HepG2 (cell line): ENCODE measurements around the gene RILP. TPM values are rescaled to one million over a fixed set of nuclear protein-coding genes. Genes with fewer than 3 reads are reported as not detected.

Experiments
- CREBL2 ChIP-seq: sonication (generic); formaldehyde crosslinking; IDR thresholded peaks from 2 replicates; pipeline ENCODE4 v1.8.1; 2023; ENCODE audit warnings: missing genetic modification reagents, mild to moderate bottlenecking, borderline replicate concordance
- DR1 ChIP-seq: sonication (generic); formaldehyde crosslinking; IDR thresholded peaks from 2 replicates; pipeline ENCODE4 v1.8.0; 2021; ENCODE audit warnings: mild to moderate bottlenecking, missing genetic modification reagents, inconsistent platforms
- HIVEP1 ChIP-seq: sonication (generic); formaldehyde crosslinking; IDR thresholded peaks from 2 replicates; pipeline ENCODE4 v1.4.0; 2020; ENCODE audit warnings: mild to moderate bottlenecking, missing genetic modification reagents
- JUNB ChIP-seq: sonication (generic); formaldehyde crosslinking; IDR thresholded peaks from 2 replicates; pipeline ENCODE4 v1.8.0; 2022; ENCODE audit warnings: missing genetic modification reagents, mild to moderate bottlenecking, borderline replicate concordance
- KDM2A ChIP-seq: sonication (generic); formaldehyde crosslinking; IDR thresholded peaks from 2 replicates; pipeline ENCODE4 v1.4.0; 2020; ENCODE audit warnings: low read depth, missing genetic modification reagents, borderline replicate concordance
- MATR3 ChIP-seq: sonication (generic); formaldehyde crosslinking; IDR thresholded peaks from 2 replicates; pipeline ENCODE4 v1.4.0; 2020; ENCODE audit warnings: missing genetic modification reagents
- MEF2D ChIP-seq: sonication (generic); formaldehyde crosslinking; IDR thresholded peaks from 2 replicates; pipeline ENCODE4 v1.5.1; 2020; ENCODE audit warnings: mild to moderate bottlenecking, missing genetic modification reagents
- NFYB ChIP-seq: sonication (generic); formaldehyde crosslinking; IDR thresholded peaks from 2 replicates; pipeline ENCODE4 v1.4.0; 2020; ENCODE audit warnings: missing genetic modification reagents
- PHF21A ChIP-seq: sonication (generic); formaldehyde crosslinking; IDR thresholded peaks from 2 replicates; pipeline ENCODE4 v1.5.0; 2020; ENCODE audit warnings: mild to moderate bottlenecking, missing genetic modification reagents
- POLR2A ChIP-seq, 2 experiments: IDR thresholded peaks; 2 replicates each; pipeline ENCODE4 v1.6.1; 2011; ENCODE audit warnings: low read depth in 2 of 2, low read length in 2 of 2, mild to moderate bottlenecking in 1 of 2, moderate library complexity in 1 of 2; ENCODE audit not compliant: insufficient read depth in 1 of 2
- POLR2G ChIP-seq: fragments of 200-400 bp; formaldehyde crosslinking; IDR thresholded peaks from 2 replicates; pipeline ENCODE4 v1.6.1; 2018; ENCODE audit warnings: mild to moderate bottlenecking, low read depth, low read length, moderate library complexity
- ZBTB40 ChIP-seq, 2 experiments: fragments of 450-650 bp in 1 of 2; sonication (generic) in 1 of 2; formaldehyde crosslinking in 1 of 2; IDR thresholded peaks; 2 replicates each; pipeline versions ENCODE4 v1.6.1 to v1.8.0; 2016 to 2022; ENCODE audit warnings: antibody characterized with exemption in 1 of 2, mild to moderate bottlenecking in 1 of 2, missing genetic modification reagents in 1 of 2
- ZFP91 ChIP-seq: sonication (generic); formaldehyde crosslinking; IDR thresholded peaks from 2 replicates; pipeline ENCODE4 v1.9.0; 2022; ENCODE audit warnings: missing genetic modification reagents, mild to moderate bottlenecking, borderline replicate concordance
- ZNF224 ChIP-seq: sonication (generic); formaldehyde crosslinking; IDR thresholded peaks from 2 replicates; pipeline ENCODE4 v1.5.0; 2020; ENCODE audit warnings: mild to moderate bottlenecking, missing genetic modification reagents
- ZNF597 ChIP-seq: sonication (generic); formaldehyde crosslinking; IDR thresholded peaks from 2 replicates; pipeline ENCODE4 v1.5.0; 2020; ENCODE audit warnings: missing genetic modification reagents
- ZNF672 ChIP-seq: sonication (generic); formaldehyde crosslinking; IDR thresholded peaks from 2 replicates; pipeline ENCODE4 v1.8.1; 2022; ENCODE audit warnings: missing genetic modification reagents
- ZNF747 ChIP-seq: sonication (generic); formaldehyde crosslinking; IDR thresholded peaks from 2 replicates; pipeline ENCODE4 v1.8.1; 2023; ENCODE audit warnings: missing genetic modification reagents, mild to moderate bottlenecking, borderline replicate concordance
- ZNF772 ChIP-seq: sonication (generic); formaldehyde crosslinking; IDR thresholded peaks from 2 replicates; pipeline ENCODE4 v1.5.0; 2020; ENCODE audit warnings: mild to moderate bottlenecking, missing genetic modification reagents
- polyA plus RNA-seq, 8 experiments: library from polyadenylated mRNA; depleted of rRNA in 3 of 8; stranded (reverse) in 7 of 8; unstranded in 1 of 8; fragments of >200 nt; fragmentation: Illumina TruSeq in 4 of 8; extraction: Trizol in 4 of 8; gene quantifications; 2 replicates each; pipeline versions ENCODE4 v1.2.1 to v1.2.3, GENCODE V29; 2011 to 2016; ENCODE audit warnings: low read depth in 4 of 8, missing spikeins in 1 of 8, mixed read lengths in 1 of 8; ENCODE audit not compliant: insufficient read depth in 1 of 8
- total RNA-seq, 5 experiments: library from RNA; depleted of rRNA; stranded (reverse); fragments of >200 nt; fragmentation: Illumina TruSeq; extraction: Trizol; gene quantifications; 2 replicates each; pipeline ENCODE4 v1.2.3, GENCODE V29; 2016; ENCODE audit warnings: low read depth in 1 of 5

The RILP gene
- total and polyA plus RNA-seq, 2 of the 13 experiments (the other 11 are each of a cell fraction or from before 2014, with no cell fraction given), result 6.6 to 8.1 TPM

- TF ChIP-seq POLR2A (IDR thresholded peaks at IDR 0.05; ENCODE audit: insufficient read depth in 1 of 2, low read depth in 2 of 2, low read length in 2 of 2) (0 out of 4 replicates have a peak, but pooled peaks of 1 of the 2 experiments have one; percentile 42), ZNF747 (CRISPR knock-in tag) (no peak), ZNF597 (no peak), NFYB (CRISPR knock-in tag) (peak; percentile 80), MEF2D (no peak), ZNF772 (0 out of 2 replicates have a peak, but pooled peaks have one; percentile 4), ZFP91 (0 out of 2 replicates have a peak, but pooled peaks have one; percentile 0), HIVEP1 (CRISPR knock-in tag) (0 out of 2 replicates have a peak, but pooled peaks have one; percentile 9), JUNB (CRISPR knock-in tag) (no peak), ZNF224 (CRISPR knock-in tag) (0 out of 2 replicates have a peak, but pooled peaks have one; percentile 17), ZBTB40 (IDR thresholded peaks at IDR 0.05) (no peak), ZBTB40 (CRISPR knock-in tag; IDR thresholded peaks at IDR 0.05) (no peak), KDM2A (no peak), MATR3 (CRISPR knock-in tag) (no peak), POLR2G (peak; percentile 42; the same call in 1 of the 2 replicates), PHF21A (CRISPR knock-in tag) (peak; percentile 100), CREBL2 (CRISPR knock-in tag) (no peak), ZNF672 (no peak), DR1 (CRISPR knock-in tag) (0 out of 2 replicates have a peak, but pooled peaks have one; percentile 0)
Observed at GRCh38 chr17:1628856-1629503, 20.7 kb downstream of the RILP start (continued).
